GM19239 (cell line): ENCODE measurements around the gene POU2AF2.
"Not testable (repeated sequence)": the region's sequence is repeated elsewhere in the genome, so short reads cannot be mapped to it uniquely, and the experiment has no call there.

ENCODE experiments used
- DNase-seq: peaks from one replicate; pipeline ENCODE4 v3.0.0; 2011; ENCODE audit warnings: low spot score; ENCODE audit not compliant: insufficient read length
- FAIRE-seq: peaks from 2 replicates; lab custom pipeline; 2011; peaks lifted over from hg19 to GRCh38; lab: Jason Lieb, UNC

POU2AF2 gene

DNA sequence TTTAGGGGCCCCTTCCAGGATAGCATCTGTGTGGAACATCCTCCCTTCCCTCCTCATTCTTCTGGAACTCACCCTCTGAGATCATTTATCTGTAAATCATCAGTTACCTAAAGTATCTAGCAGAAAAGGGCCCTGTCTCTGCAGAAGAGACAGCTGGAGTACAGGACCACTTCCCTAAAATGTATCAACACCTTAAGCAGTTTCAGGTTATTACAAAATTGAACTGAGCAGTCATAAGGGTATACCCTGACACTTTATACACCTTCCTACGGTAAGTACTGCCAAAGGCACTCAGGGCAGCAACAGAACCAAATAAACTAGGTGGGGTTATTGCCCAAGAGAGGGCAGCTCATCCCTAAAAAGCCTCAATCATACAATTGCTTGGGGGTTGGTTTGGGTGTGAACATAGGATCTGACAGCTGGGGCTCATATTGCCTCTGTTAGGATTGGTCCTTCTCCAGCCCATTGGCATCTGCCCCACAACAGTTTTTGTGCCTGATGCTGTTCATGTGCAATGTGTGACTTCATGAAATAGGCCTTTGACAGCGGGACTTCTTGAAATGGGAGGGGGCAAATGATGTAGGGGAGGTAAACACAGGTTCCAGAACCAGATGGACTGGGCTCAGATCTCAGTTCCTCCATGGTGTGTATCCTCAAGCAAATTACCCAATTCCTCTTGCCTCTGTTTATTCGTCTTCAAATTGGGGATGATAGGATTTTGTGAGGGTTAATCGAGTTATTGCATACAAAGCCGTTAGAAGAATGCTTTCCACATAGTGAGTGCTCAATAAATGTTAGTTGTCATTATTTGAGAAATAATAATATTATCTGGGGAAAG, 55.7 kb downstream of the POU2AF2 start:
- DNase-seq (no peak), FAIRE-seq (no peak)

- DNase-seq = no peak
- FAIRE-seq = no peak
Observed at GRCh38 chr11:111301842-111302118, 56.3 kb downstream of the POU2AF2 start.

DNA sequence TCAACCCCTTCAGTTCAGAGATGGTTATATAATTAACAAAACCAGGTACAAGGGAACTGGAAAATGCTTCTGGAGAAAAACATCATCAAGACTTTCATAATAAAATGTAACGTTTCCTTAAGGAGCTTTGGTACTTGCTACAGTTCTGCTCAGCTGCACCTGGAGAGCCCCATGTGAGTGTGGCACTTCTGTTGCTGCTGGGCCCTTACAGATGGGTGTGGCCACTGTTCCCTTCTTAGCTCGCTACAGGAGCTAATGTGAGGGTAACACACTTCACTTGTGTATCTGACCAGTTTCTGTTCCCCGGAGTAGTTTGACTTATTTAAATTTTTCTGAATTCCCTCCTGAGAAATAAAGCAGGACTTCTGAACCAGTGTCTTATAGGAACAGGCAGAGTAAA, 56.8 kb downstream of the POU2AF2 start:
- FAIRE-seq (no peak), DNase-seq (no peak)

DNA sequence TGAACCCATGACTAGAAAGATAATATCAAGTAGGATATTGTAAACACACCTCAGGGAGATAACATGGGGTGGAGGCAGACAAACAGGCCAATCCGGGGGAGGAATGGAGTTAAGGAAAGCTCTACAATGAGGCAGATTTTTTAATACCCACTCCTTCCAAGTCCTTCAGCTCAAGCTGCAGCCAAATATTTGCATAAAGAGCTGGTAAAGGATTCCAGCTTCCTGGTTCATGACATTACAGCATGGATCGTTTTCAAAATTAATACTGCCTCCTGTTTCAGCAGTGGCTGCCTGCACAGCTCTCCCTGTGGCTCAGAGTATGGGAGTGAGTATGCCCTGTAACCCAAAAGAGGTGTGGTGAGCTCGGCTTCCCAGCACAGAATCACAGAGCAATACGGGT, 57.9 kb downstream of the POU2AF2 start:
- DNase-seq = no peak

DNA sequence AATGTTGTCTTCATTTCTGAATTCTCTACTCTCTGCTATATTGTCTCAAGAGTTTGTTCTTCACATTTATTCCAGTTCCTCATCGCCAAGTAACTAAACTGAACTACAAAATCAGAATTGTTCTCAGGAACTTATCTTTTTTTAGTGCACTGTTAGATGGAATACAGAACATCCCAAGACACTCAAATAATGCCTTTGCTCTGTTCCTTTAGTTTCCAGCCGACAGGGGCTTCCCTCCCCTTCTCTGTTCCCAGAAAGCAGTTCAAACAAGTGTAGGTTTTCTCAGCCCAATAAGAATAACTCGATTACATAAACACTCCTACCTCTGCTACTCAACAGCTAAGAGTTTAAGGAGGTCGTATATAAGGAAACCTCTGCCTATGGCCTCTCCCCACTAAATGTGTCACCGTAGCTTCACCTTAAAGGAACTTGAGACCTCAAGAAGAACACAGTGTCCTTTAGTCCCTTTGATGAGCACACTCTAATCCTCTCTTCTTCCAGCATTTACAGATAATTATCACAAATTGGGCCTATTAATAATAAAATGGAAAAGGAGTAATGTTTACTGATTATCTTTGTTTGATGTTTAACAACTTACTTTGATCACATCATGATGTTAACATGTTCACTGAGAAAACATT, 59.8 kb downstream of the POU2AF2 start:
- FAIRE-seq (peak; percentile 28), DNase-seq (no peak)

More for the DNA sequence above, 57.9 kb downstream of the POU2AF2 start:
- no peak for FAIRE-seq

GRCh38 chr11:111305876-111306275, 60.4 kb downstream of the POU2AF2 start:
- FAIRE-seq = no peak
- no peak for DNase-seq

- FAIRE-seq = no peak
- no peak for DNase-seq
Observed at GRCh38 chr11:111306321-111306720, 60.8 kb downstream of the POU2AF2 start.

DNA sequence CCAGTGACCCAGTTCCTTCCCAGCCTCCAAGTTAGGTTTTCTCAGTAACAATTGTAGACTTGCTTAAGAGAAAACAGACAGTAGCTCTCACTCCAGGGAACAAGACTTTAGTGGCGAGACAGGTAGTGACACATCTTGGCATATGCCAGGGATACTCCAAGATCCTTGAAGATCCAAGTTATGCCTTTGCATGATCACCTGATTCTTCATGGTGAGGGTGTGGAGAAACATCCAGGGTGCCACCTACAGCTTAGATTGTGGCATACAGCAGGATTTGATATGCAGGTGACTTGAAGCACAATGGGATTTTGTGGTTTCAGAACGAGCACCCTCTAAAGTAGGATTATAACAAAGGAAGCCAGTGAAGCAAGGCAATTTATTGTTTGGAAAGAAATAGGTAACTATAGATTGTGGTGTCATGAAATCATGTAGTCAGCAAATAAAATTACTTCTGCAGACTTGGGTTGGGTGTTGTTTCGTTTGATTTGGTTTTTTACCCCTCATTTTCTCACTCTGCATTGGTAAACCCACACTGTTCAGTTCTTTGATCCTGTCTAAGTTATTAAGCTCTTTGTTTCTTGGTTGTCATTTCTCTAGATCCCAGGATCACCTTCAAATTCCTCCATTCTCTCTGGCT, 62.1 kb downstream of the POU2AF2 start:
- DNase-seq (no peak), FAIRE-seq (no peak)

GRCh38 chr11:111308140-111308539, 62.6 kb downstream of the POU2AF2 start:
- FAIRE-seq = no peak
- no peak for DNase-seq

DNA sequence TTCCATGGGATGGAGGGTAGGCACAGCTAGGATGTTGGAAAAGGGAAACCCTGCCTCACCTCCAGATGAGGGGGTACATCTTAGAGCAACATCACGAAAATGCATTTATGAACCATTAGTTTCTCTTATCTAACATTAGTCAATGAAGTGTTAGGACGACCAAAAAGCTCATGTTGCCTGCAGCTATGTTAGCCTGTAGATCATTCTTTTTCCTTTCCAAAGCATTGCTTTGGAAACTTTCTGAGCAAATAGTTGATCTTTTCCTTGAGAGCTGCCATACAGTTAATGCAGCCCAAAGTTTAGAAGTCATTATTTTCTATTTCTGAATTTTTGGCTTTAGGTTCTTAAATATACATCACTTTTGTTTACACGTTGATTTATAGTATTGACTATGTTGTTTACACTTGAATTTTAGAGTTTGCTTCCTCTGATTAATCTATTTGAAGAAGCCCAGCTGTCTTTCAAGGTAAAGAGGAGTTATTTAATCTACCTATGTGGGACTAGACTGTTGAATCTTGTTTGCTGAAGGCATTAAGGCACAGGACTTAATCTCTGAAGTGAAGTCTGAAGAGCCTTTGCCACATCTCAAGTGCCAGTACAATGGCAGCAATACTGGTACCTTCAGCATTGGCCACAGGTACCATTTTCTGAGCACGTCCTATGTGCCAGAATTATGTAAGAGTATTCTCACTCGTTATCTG, 63.8 kb downstream of the POU2AF2 start:
- no peak for FAIRE-seq
- no peak for DNase-seq

DNA sequence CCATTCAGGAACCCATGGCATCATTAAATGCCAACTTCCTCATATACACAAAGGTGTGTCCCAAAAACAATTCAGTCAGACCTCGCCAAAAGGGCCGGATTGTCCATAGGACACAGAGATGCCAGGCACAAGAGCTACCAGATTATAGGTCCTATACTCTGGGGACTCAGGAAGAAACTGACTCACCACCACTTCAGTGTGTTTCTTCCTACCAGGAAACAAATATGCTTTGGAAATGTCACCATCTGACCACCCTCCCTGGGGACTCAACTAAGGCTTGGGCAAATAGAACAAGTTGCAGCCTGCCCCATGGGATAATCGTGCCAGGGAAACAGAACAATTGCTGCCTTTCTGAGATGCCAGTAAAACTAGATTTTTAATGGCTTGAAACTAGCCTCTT, 64.6 kb downstream of the POU2AF2 start:
- no peak for DNase-seq
- FAIRE-seq = no peak

GRCh38 chr11:111310723-111311122, 65.2 kb downstream of the POU2AF2 start:
- no peak for DNase-seq
- no peak for FAIRE-seq

- DNase-seq (no peak), FAIRE-seq (no peak)
Observed at GRCh38 chr11:111312076-111312475, 66.6 kb downstream of the POU2AF2 start.

DNA sequence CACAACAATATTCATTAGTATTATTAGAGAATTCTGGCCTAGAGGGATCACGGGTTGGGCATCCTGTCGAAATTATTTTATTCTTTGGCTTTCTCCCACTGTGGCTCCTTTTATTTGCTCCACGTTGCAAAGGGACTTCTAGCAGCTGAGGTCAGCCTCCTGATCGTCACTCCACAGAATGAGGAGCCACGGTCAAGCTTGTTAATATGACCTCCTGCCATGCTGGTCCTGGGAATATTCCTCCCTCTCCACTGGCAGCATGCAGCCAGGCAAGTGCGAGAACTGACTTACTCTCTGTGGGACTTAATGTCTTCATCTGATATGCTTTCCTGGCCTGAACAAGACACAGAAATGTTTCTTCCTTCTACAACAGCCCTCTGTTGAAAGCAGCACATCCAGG, 73.8 kb downstream of the POU2AF2 start:
- DNase-seq = no peak
- no peak for FAIRE-seq

- not testable (repeated sequence) for DNase-seq, FAIRE-seq
Observed at GRCh38 chr11:111320199-111320598, 74.7 kb downstream of the POU2AF2 start.

DNA sequence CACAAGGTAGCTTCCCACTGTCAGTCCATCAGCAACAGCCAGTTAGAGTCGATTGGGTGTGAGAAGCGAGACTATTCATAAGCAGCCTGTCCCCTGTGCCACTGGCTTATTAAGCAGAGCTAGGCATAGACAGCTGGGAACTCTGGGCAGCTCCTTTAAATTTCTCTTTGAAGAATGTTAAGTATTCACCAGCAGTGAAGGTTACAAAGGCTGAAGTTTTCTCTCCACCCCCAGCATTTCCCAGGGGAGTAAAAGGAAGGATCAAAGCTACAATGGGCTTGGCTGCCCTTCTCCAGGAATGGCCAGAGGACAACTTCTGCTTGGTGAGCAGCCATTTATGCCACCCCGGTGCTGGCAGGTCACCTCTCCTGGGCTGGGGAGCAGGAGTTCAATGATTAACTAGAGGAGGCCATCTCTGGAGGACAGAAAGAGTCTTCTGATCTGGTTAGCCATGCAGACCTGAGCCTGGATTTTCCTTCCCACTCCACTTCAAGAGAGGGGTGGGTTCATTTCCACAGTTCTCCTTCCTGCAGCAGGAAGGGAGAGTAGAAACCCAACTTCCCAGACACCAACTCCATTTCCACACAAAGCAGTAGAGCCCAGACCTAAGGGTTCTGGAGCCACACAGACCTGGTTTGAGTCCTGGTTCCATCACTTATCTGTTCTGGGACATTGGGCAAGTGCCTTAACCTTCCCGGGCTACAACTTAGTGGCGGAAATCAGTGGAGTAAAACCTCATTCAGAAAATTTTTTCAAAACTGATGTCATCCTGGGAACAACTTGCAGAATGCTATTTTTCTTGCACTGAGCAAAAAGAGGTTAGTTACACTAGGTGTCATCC, 75.4 kb downstream of the POU2AF2 start:
- DNase-seq = no peak
- FAIRE-seq = no peak

DNA sequence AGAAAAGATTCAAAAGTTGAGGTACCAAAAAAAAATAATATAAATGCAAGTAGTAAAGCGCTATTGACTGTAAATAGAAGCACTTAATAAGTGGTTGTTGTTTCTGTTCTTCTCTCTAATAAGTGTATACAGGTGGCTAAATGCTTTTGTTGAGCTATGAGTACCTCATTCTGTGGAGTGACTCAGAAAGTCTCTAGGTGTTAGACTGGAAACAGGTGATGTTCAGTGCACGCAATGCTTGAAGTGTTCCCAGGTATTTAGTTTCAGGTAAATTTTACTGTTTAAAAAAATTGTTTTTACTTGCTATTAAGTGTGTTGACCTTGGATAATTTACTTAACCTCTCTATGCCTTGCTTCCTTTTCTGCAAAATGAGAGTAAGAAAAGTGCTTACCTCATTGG, 77.0 kb downstream of the POU2AF2 start:
- DNase-seq = no peak
- no peak for FAIRE-seq

GRCh38 chr11:111324277-111324720, 78.8 kb downstream of the POU2AF2 start:
- no peak for DNase-seq

DNA sequence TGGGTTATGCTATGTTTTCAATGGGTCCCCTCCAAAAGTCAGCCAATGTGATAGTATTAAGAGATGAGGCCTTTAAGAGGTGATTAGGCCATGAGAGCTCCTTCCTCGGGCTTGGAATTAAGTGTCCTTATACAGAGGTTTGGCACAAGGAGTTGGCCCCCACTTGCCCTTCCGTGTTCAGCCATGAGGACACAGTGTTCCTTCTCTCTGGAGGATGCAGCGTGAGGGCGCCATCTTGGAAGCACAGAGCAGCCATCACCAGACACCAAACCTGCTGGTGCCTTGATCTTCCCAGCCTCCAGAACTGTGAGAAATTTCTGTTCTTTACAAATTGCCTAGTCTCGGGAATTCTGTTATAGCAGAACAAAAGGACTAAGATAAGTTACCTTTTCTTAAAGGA, 79.7 kb downstream of the POU2AF2 start:
- no peak for DNase-seq
- FAIRE-seq = no peak

More at GRCh38 chr11:111324277-111324720, 78.8 kb downstream of the POU2AF2 start:
- FAIRE-seq = no peak

DNA sequence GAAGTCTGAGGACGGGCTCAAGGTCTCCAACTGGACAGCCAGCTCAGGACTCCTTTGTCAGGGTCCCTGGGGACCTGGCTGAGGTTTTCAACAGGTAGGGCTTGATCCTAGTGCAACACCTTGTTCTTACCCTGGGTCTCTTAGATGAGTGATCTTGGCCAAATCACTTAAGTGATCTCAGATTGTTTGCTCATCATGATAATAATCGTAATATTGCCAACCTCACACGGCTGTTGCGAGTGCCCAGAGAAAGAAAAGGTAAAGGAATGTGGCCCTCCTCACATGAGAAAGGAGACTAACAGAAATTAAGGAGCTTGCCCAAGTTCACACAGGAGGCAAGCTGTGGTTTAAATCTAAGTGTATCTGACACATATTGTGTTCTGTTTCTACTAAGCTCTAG, 81.3 kb downstream of the POU2AF2 start:
- FAIRE-seq = no peak
- DNase-seq = no peak
